ENCODE results near the gene MC2R.

DNA sequence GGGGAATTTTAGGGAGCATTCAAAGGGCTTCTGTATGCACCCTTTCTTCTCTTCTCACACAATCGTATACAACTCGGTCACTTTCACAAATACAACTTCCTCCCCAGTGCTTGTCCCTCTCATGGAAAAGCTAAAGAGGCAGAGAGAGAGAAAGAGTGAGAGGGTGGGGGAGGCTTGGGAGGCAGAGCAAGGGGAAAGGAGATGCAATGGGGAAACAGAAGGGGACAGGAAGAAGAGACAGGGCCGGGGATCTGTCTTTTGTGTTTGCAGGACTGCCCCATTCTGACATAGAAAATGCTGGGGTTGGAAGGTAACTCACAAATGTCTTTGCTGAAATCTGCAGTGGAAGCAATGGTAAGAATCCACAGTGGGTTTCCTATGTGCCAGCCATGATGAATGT, 2.1 kb upstream of the MC2R start:
- TF ChIP-seq POLR2AphosphoS5 (IDR thresholded peaks at IDR 0.05) = no peak
- TF ChIP-seq TAF1 (IDR thresholded peaks at IDR 0.05; ENCODE audit: low read depth) = no peak
- TF ChIP-seq, protein P1, sequence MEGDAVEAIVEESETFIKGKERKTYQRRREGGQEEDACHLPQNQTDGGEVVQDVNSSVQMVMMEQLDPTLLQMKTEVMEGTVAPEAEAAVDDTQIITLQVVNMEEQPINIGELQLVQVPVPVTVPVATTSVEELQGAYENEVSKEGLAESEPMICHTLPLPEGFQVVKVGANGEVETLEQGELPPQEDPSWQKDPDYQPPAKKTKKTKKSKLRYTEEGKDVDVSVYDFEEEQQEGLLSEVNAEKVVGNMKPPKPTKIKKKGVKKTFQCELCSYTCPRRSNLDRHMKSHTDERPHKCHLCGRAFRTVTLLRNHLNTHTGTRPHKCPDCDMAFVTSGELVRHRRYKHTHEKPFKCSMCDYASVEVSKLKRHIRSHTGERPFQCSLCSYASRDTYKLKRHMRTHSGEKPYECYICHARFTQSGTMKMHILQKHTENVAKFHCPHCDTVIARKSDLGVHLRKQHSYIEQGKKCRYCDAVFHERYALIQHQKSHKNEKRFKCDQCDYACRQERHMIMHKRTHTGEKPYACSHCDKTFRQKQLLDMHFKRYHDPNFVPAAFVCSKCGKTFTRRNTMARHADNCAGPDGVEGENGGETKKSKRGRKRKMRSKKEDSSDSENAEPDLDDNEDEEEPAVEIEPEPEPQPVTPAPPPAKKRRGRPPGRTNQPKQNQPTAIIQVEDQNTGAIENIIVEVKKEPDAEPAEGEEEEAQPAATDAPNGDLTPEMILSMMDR (IDR thresholded peaks at IDR 0.05; ENCODE audit: poor library complexity, severe bottlenecking) = no peak
- TF ChIP-seq, protein P2, sequence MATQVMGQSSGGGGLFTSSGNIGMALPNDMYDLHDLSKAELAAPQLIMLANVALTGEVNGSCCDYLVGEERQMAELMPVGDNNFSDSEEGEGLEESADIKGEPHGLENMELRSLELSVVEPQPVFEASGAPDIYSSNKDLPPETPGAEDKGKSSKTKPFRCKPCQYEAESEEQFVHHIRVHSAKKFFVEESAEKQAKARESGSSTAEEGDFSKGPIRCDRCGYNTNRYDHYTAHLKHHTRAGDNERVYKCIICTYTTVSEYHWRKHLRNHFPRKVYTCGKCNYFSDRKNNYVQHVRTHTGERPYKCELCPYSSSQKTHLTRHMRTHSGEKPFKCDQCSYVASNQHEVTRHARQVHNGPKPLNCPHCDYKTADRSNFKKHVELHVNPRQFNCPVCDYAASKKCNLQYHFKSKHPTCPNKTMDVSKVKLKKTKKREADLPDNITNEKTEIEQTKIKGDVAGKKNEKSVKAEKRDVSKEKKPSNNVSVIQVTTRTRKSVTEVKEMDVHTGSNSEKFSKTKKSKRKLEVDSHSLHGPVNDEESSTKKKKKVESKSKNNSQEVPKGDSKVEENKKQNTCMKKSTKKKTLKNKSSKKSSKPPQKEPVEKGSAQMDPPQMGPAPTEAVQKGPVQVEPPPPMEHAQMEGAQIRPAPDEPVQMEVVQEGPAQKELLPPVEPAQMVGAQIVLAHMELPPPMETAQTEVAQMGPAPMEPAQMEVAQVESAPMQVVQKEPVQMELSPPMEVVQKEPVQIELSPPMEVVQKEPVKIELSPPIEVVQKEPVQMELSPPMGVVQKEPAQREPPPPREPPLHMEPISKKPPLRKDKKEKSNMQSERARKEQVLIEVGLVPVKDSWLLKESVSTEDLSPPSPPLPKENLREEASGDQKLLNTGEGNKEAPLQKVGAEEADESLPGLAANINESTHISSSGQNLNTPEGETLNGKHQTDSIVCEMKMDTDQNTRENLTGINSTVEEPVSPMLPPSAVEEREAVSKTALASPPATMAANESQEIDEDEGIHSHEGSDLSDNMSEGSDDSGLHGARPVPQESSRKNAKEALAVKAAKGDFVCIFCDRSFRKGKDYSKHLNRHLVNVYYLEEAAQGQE (IDR thresholded peaks at IDR 0.05; ENCODE audit: borderline replicate concordance) = no peak
- no peak for TF ChIP-seq EZH2 (IDR thresholded peaks at IDR 0.05; ENCODE audit: borderline replicate concordance, insufficient read depth, low read length, poor library complexity, severe bottlenecking)
- TF ChIP-seq SMC3 (conservative IDR thresholded peaks at IDR 0.05; ENCODE audit: poor library complexity) = no peak
- no peak for TF ChIP-seq EP300 (conservative IDR thresholded peaks at IDR 0.05; ENCODE audit: poor library complexity, severe bottlenecking)
